GM12873 (cell line): ENCODE measurements around the gene COL18A1.

ENCODE experiments used
- CTCF ChIP-seq: IDR thresholded peaks from 2 replicates; pipeline ENCODE4 v1.5.1; 2012; ENCODE audit warnings: low read depth, mild to moderate bottlenecking, moderate library complexity, low read length, control low read depth; ENCODE audit not compliant: insufficient read depth; ENCODE audit errors: missing control alignments

The COL18A1 gene

GRCh38 chr21:45391743-45392572 is 13.0 kb upstream of the COL18A1 start:
- TF ChIP-seq CTCF = no peak

GRCh38 chr21:45392573-45392971 is 12.4 kb upstream of the COL18A1 start:
- no peak for TF ChIP-seq CTCF

GRCh38 chr21:45393021-45393420 is 11.9 kb upstream of the COL18A1 start:
- no peak for TF ChIP-seq CTCF

- no peak for TF ChIP-seq CTCF
These were observed 10.9 kb upstream of the COL18A1 start for GRCh38 chr21:45393833-45394638.

- TF ChIP-seq CTCF = no peak
These were observed 8.4 kb upstream of the COL18A1 start for GRCh38 chr21:45396620-45396995.

GRCh38 chr21:45397381-45397780 is 7.6 kb upstream of the COL18A1 start:
- no peak for TF ChIP-seq CTCF

GRCh38 chr21:45401054-45401518 is 3.9 kb upstream of the COL18A1 start:
- no peak for TF ChIP-seq CTCF
